ENCODE data around the gene ASB6.

DNA sequence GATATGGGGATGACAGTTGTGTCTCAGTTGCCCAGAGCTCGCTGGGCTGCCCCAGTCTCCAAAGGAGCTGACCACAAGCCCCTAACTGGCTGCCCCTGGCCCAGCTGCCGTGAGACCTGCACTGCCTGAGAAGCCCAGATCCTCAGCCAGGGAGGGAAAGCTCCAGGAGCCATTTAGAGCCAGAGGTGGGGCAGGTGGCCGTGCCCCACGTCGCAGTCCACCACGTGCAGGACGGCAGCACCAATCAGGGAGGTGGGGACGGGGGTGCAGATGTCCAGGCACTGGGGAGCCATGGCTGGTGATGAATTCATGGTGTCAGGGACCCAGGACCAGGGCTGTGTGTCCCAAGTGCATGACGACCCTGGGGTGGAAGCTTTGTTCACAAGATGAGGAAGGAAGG is 36.9 kb upstream of the ASB6 start:
- TF ChIP-seq, protein P1, sequence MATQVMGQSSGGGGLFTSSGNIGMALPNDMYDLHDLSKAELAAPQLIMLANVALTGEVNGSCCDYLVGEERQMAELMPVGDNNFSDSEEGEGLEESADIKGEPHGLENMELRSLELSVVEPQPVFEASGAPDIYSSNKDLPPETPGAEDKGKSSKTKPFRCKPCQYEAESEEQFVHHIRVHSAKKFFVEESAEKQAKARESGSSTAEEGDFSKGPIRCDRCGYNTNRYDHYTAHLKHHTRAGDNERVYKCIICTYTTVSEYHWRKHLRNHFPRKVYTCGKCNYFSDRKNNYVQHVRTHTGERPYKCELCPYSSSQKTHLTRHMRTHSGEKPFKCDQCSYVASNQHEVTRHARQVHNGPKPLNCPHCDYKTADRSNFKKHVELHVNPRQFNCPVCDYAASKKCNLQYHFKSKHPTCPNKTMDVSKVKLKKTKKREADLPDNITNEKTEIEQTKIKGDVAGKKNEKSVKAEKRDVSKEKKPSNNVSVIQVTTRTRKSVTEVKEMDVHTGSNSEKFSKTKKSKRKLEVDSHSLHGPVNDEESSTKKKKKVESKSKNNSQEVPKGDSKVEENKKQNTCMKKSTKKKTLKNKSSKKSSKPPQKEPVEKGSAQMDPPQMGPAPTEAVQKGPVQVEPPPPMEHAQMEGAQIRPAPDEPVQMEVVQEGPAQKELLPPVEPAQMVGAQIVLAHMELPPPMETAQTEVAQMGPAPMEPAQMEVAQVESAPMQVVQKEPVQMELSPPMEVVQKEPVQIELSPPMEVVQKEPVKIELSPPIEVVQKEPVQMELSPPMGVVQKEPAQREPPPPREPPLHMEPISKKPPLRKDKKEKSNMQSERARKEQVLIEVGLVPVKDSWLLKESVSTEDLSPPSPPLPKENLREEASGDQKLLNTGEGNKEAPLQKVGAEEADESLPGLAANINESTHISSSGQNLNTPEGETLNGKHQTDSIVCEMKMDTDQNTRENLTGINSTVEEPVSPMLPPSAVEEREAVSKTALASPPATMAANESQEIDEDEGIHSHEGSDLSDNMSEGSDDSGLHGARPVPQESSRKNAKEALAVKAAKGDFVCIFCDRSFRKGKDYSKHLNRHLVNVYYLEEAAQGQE (IDR thresholded peaks at IDR 0.05; ENCODE audit: borderline replicate concordance in 1 of 2, low read depth in 1 of 2, low read length in 2 of 2), result no peak
- TF ChIP-seq, protein P2, sequence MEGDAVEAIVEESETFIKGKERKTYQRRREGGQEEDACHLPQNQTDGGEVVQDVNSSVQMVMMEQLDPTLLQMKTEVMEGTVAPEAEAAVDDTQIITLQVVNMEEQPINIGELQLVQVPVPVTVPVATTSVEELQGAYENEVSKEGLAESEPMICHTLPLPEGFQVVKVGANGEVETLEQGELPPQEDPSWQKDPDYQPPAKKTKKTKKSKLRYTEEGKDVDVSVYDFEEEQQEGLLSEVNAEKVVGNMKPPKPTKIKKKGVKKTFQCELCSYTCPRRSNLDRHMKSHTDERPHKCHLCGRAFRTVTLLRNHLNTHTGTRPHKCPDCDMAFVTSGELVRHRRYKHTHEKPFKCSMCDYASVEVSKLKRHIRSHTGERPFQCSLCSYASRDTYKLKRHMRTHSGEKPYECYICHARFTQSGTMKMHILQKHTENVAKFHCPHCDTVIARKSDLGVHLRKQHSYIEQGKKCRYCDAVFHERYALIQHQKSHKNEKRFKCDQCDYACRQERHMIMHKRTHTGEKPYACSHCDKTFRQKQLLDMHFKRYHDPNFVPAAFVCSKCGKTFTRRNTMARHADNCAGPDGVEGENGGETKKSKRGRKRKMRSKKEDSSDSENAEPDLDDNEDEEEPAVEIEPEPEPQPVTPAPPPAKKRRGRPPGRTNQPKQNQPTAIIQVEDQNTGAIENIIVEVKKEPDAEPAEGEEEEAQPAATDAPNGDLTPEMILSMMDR (CRISPR knock-in tag; IDR thresholded peaks at IDR 0.05), result no peak
- TF ChIP-seq ZNF441 (CRISPR knock-in tag; IDR thresholded peaks at IDR 0.05; ENCODE audit: borderline replicate concordance) (no peak), POLR2A (IDR thresholded peaks at IDR 0.05; ENCODE audit: insufficient read depth in 1 of 2, low read depth in 2 of 2, low read length in 2 of 2) (no peak), ZNF607 (CRISPR knock-in tag; IDR thresholded peaks at IDR 0.05; ENCODE audit: borderline replicate concordance) (no peak), NFE2 (CRISPR knock-in tag; IDR thresholded peaks at IDR 0.05) (no peak), ZNF619 (CRISPR knock-in tag; IDR thresholded peaks at IDR 0.05) (no peak), GABPA (IDR thresholded peaks at IDR 0.05; ENCODE audit: low read depth, low read length) (no peak), GABPA (CRISPR knock-in tag; IDR thresholded peaks at IDR 0.05; ENCODE audit: low read depth) (no peak)
- TF ChIP-seq, protein P3, sequence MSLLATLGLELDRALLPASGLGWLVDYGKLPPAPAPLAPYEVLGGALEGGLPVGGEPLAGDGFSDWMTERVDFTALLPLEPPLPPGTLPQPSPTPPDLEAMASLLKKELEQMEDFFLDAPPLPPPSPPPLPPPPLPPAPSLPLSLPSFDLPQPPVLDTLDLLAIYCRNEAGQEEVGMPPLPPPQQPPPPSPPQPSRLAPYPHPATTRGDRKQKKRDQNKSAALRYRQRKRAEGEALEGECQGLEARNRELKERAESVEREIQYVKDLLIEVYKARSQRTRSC (CRISPR knock-in tag; IDR thresholded peaks at IDR 0.05; ENCODE audit: low read depth), result no peak
- TF ChIP-seq, protein P4, sequence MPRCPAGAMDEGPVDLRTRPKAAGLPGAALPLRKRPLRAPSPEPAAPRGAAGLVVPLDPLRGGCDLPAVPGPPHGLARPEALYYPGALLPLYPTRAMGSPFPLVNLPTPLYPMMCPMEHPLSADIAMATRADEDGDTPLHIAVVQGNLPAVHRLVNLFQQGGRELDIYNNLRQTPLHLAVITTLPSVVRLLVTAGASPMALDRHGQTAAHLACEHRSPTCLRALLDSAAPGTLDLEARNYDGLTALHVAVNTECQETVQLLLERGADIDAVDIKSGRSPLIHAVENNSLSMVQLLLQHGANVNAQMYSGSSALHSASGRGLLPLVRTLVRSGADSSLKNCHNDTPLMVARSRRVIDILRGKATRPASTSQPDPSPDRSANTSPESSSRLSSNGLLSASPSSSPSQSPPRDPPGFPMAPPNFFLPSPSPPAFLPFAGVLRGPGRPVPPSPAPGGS (CRISPR knock-in tag; IDR thresholded peaks at IDR 0.05), result no peak
- TF ChIP-seq, protein P5, sequence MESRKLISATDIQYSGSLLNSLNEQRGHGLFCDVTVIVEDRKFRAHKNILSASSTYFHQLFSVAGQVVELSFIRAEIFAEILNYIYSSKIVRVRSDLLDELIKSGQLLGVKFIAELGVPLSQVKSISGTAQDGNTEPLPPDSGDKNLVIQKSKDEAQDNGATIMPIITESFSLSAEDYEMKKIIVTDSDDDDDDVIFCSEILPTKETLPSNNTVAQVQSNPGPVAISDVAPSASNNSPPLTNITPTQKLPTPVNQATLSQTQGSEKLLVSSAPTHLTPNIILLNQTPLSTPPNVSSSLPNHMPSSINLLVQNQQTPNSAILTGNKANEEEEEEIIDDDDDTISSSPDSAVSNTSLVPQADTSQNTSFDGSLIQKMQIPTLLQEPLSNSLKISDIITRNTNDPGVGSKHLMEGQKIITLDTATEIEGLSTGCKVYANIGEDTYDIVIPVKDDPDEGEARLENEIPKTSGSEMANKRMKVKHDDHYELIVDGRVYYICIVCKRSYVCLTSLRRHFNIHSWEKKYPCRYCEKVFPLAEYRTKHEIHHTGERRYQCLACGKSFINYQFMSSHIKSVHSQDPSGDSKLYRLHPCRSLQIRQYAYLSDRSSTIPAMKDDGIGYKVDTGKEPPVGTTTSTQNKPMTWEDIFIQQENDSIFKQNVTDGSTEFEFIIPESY (CRISPR knock-in tag; IDR thresholded peaks at IDR 0.05), result no peak
